Stomach (tissue), 9 donors: ENCODE data around the gene ERICH2. TPM values are rescaled to one million over a fixed set of nuclear protein-coding genes. Genes with fewer than 3 reads are reported as not detected.

Source experiments
- DNase-seq, 2 donors: peaks; one replicate each; pipeline versions ENCODE4 v3.0.0 to v3.0.0-alpha.2; 2013 to 2019
- H3K27ac ChIP-seq, 5 donors: fragments of 200-600 bp in 4 of 5; sonication (generic) in 4 of 5; one replicate each; pipeline ENCODE4 v1.5.1; 2013 to 2019; ENCODE audit warnings: mild to moderate bottlenecking in 1 of 5, moderate library complexity in 1 of 5
- H3K27me3 ChIP-seq, 3 donors: fragments of 200-600 bp; sonication (generic); one replicate each; pipeline ENCODE4 v1.5.1; 2017 to 2019; ENCODE audit warnings: mixed run types in 1 of 3
- H3K36me3 ChIP-seq, 4 donors: fragments of 200-600 bp; sonication (generic); 1 replicate in 3 of 4; 2 replicates in 1 of 4; pipeline ENCODE4 v1.5.1; 2016 to 2019
- H3K4me1 ChIP-seq, 4 donors: fragments of 200-600 bp; sonication (generic); one replicate each; pipeline ENCODE4 v1.5.1; 2016 to 2019
- H3K4me3 ChIP-seq, 4 donors: fragments of 200-600 bp; sonication (generic) in 3 of 4; one replicate each; pipeline ENCODE4 v1.5.1; 2016 to 2019; ENCODE audit warnings: mild to moderate bottlenecking in 1 of 4
- H3K9me3 ChIP-seq, 4 donors: fragments of 200-600 bp; sonication (generic); one replicate each; pipeline ENCODE4 v1.5.1; 2016 to 2019
- EP300 ChIP-seq: sonication (generic); formaldehyde crosslinking; IDR thresholded peaks from one replicate; pipeline ENCODE4 v1.6.1; 2017; ENCODE audit warnings: antibody characterized with exemption
- POLR2A ChIP-seq, 4 donors: fragments of 450-650 bp; IDR thresholded peaks; one replicate each; pipeline ENCODE4 v1.6.1; 2016; ENCODE audit warnings: antibody characterized with exemption in 4 of 4, control low read depth in 2 of 4, mild to moderate bottlenecking in 1 of 4, moderate library complexity in 1 of 4
- POLR2AphosphoS5 ChIP-seq, 3 donors: sonication (generic); formaldehyde crosslinking; IDR thresholded peaks; one replicate each; pipeline ENCODE4 v1.6.1; 2016; ENCODE audit warnings: antibody characterized with exemption in 3 of 3
- WGBS, 5 donors: extraction: QIAGEN DNeasy Blood & Tissue Kit in 3 of 5; methylation state at CpG; one replicate each; pipeline versions ENCODE4 v1.1.5 to v1.1.7; 2013 to 2018; 5-methylcytosine and 5-hydroxymethylcytosine counted together
- intact Hi-C: fragments of 100-400 bp; cut with DNase I; formaldehyde crosslinking; loops from one replicate; pipeline ENCODE4 v1.15.1; 2023; ENCODE audit warnings: low total_unique reads
- polyA plus RNA-seq, 3 donors: library from polyadenylated mRNA; stranded (reverse); fragments of 200-250 nt; gene quantifications; one replicate each; pipeline ENCODE4 v1.2.3, GENCODE V29; 2013
- total RNA-seq, 5 donors: library from RNA; depleted of rRNA; stranded (reverse); fragments of >200 nt; gene quantifications; one replicate each; pipeline versions ENCODE4 v1.1.0 to v1.2.3, GENCODE V29; 2014 to 2016
- TF ChIP-seq, protein P1 (sequence below), 7 experiments: fragments of 450-650 bp in 4 of 7; fragments of 200-600 bp in 3 of 7; sonication (generic) in 3 of 7; IDR thresholded peaks; one replicate each; pipeline ENCODE4 v1.5.1; 2016 to 2019; ENCODE audit warnings: antibody characterized with exemption in 7 of 7, control low read depth in 2 of 7, mild to moderate bottlenecking in 1 of 7
- donor health status: healthy with polysubstance abuse.
- donor health status: Bipolar disorder and iron deficiency.
- donor health status: healthy.

Gene ERICH2
- total and polyA plus RNA-seq, 8 donors: 1.5 to 6.8 (median 6.1) TPM; not detected in 5

- intact Hi-C loops: no loop called here
- DNase-seq: no peak
- H3K27ac ChIP-seq: peak overlapping the region in 4 of 5 donors; percentile 1 to 70 (median 60)
- H3K9me3 ChIP-seq: no peaks in the 10 kb centered on the region
- H3K4me3 ChIP-seq: no peak overlapping the region
- peaks cover 0 to 23% (median 15%) of the 10 kb centered on the region in 4 donors for H3K4me1 ChIP-seq
- WGBS, 5 donors: 14 to 44% (median 16%) methylated on average over 2 of the region's 2 CpGs
- TF ChIP-seq, protein P1, sequence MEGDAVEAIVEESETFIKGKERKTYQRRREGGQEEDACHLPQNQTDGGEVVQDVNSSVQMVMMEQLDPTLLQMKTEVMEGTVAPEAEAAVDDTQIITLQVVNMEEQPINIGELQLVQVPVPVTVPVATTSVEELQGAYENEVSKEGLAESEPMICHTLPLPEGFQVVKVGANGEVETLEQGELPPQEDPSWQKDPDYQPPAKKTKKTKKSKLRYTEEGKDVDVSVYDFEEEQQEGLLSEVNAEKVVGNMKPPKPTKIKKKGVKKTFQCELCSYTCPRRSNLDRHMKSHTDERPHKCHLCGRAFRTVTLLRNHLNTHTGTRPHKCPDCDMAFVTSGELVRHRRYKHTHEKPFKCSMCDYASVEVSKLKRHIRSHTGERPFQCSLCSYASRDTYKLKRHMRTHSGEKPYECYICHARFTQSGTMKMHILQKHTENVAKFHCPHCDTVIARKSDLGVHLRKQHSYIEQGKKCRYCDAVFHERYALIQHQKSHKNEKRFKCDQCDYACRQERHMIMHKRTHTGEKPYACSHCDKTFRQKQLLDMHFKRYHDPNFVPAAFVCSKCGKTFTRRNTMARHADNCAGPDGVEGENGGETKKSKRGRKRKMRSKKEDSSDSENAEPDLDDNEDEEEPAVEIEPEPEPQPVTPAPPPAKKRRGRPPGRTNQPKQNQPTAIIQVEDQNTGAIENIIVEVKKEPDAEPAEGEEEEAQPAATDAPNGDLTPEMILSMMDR (IDR thresholded peaks at IDR 0.05): no peak
- TF ChIP-seq POLR2A (IDR thresholded peaks at IDR 0.05) (no peak), EP300 (no peak)
- no peaks in the 10 kb centered on the region for H3K36me3 ChIP-seq
- H3K27me3 ChIP-seq: no peaks in the 10 kb centered on the region
These were observed 5.3 kb upstream of the ERICH2 start for GRCh38 chr2:170764880-170765261.

DNA sequence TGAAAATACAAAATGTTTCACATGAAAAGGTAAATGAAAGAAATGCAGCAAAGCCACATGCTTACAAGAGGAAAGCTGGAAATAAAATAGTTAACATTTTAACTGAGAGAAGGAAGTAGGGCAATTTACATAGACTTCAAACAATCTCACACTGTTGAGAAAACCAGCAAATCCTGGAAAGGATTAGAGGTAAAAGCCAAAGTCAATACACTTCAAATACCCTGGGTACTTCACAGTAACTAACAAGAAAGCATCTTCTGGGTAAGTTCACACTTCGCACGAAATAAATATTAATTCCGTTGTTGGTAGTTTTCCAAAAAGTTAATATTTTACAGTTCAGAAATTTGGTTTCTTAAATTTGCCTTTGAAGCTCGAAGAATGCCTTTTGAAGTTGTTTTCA, 3.5 kb upstream of the ERICH2 start:
- WGBS, 5 donors: 14 to 19% (median 17%) methylated on average over 4 of the region's 4 CpGs
- intact Hi-C loops: no loop called here
- H3K27ac ChIP-seq: peak overlapping the region in 3 of 5 donors; percentile 2 to 70 (median 46)
- H3K27me3 ChIP-seq: peaks cover 0 to 10% (median 0%) of the 10 kb centered on the region in 3 donors
- peak in 1 of 2 donors; percentile 41 for DNase-seq
- no peaks in the 10 kb centered on the region for H3K9me3 ChIP-seq
- peaks cover 5 to 35% (median 28%) of the 10 kb centered on the region in 4 donors for H3K4me1 ChIP-seq
- no peak overlapping the region for H3K4me3 ChIP-seq
- no peaks in the 10 kb centered on the region for H3K36me3 ChIP-seq
- TF ChIP-seq EP300 (no peak), POLR2AphosphoS5 (IDR thresholded peaks at IDR 0.05) (no peak), POLR2A (IDR thresholded peaks at IDR 0.05) (no peak)
- TF ChIP-seq, protein P1 (IDR thresholded peaks at IDR 0.05): no peak

GRCh38 chr2:170770606-170771420, 635 bp downstream of the ERICH2 start:
- intact Hi-C loops: no loop called here
- H3K27me3 ChIP-seq: peaks cover 0 to 10% (median 0%) of the 10 kb centered on the region in 3 donors
- peaks cover 5 to 28% (median 19%) of the 10 kb centered on the region in 4 donors for H3K4me1 ChIP-seq
- peak overlapping the region; percentile 84 to 97 (median 88) for H3K27ac ChIP-seq
- H3K9me3 ChIP-seq: no peaks in the 10 kb centered on the region
- 0 to 2% (median 1%) methylated on average over 25 to 78 of the region's 82 CpGs for whole genome bisulfite sequencing, 5 donors
- TF ChIP-seq POLR2AphosphoS5 (IDR thresholded peaks at IDR 0.05): peak in 2 of 3 donors; percentile 61 to 63
- TF ChIP-seq, protein P1 (IDR thresholded peaks at IDR 0.05): no peak
- no peak for TF ChIP-seq EP300
- no peak for TF ChIP-seq POLR2A (IDR thresholded peaks at IDR 0.05)
- peak overlapping the region; percentile 61 to 78 (median 64) for H3K4me3 ChIP-seq
- H3K36me3 ChIP-seq: no peaks in the 10 kb centered on the region
- DNase-seq: peak; percentile 86 to 94

DNA sequence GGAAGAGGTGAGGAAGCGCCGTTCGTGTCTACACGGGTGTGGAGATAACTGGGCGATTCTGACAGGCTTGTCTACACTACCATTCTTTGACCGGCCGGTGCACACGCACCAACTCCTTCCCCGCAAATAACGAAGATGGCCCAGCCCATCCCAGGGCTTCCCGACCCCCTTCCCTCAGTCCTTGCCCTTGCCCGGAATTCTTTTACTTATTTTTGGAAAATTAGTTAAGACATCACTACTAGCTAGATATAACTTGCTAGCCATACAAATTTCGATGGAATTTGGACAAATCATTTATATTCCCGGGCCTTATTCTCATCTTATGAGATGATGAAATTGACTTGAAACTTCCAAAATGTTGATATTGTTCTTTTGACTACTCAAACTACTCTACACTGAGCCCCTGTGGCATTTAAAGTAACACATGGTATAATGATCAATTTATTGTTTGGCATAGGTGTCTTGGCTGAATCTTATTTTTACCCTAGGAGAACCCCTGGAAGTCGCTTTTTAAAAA, 1.3 kb downstream of the ERICH2 start:
- Histone ChIP-seq H3K36me3 (no peaks in the 10 kb centered on the region), H3K4me3 (peak overlapping the region; percentile 61 to 78 (median 64)), H3K4me1 (peaks cover 5 to 28% (median 17%) of the 10 kb centered on the region in 4 donors), H3K27ac (peak overlapping the region; percentile 76 to 90 (median 84)), H3K9me3 (no peaks in the 10 kb centered on the region), H3K27me3 (peaks cover 0 to 10% (median 0%) of the 10 kb centered on the region in 3 donors)
- WGBS, 5 donors: 8 to 15% (median 10%) methylated on average over 10 to 15 of the region's 15 CpGs
- TF ChIP-seq POLR2A (IDR thresholded peaks at IDR 0.05) (no peak), EP300 (no peak), POLR2AphosphoS5 (IDR thresholded peaks at IDR 0.05) (no peak)
- TF ChIP-seq, protein P1 (IDR thresholded peaks at IDR 0.05): no peak
- DNase-seq: no peak
- intact Hi-C loops: no loop called here
